Left cardiac atrium (tissue), 4 donors: Measurements from ENCODE around the gene RPP21. TPM values are rescaled to one million over a fixed set of nuclear protein-coding genes. Genes with fewer than 3 reads are reported as not detected.
"Not testable (repeated sequence)": the region's sequence is repeated elsewhere in the genome, so short reads cannot be mapped to it uniquely, and the experiment has no call there.

Experiments used
- ATAC-seq, 2 donors: fragments of 200-7000 bp; cut with Tn5 transposase; one replicate each; pipeline ENCODE4 v1.9.1; 2020; ENCODE audit warnings: mild to moderate bottlenecking in 2 of 2, moderate library complexity in 2 of 2
- DNase-seq: peaks from one replicate; pipeline ENCODE4 v3.0.0-alpha.2; 2020
- intact Hi-C, 2 donors: fragments of 100-400 bp; cut with DNase I; formaldehyde crosslinking; loops; one replicate each; pipeline versions ENCODE4 v1.14.1 to v1.15.1; 2022 to 2023
- total RNA-seq, 2 donors: library from RNA; stranded (reverse); fragmentation: NEBNext Ultra II Directional; extraction: Animal tissue kit (Norgen Biotek cat#: 25700); gene quantifications; one replicate each; pipeline ENCODE4 v1.2.1, GENCODE V29; 2021
- donor health status: DM: no; HTN: yes; CAD: no.
- donor health status: DM: no; HTN: yes; CAD: no; lungs with severe emphysema.
- donor health status: DM: yes; HTN: yes; CAD: no.
- donor health status: Dilated cardiomyopathy.

The RPP21 gene
- total RNA-seq, 2 donors from 2014 or later = 21.0 to 26.2 TPM

DNA sequence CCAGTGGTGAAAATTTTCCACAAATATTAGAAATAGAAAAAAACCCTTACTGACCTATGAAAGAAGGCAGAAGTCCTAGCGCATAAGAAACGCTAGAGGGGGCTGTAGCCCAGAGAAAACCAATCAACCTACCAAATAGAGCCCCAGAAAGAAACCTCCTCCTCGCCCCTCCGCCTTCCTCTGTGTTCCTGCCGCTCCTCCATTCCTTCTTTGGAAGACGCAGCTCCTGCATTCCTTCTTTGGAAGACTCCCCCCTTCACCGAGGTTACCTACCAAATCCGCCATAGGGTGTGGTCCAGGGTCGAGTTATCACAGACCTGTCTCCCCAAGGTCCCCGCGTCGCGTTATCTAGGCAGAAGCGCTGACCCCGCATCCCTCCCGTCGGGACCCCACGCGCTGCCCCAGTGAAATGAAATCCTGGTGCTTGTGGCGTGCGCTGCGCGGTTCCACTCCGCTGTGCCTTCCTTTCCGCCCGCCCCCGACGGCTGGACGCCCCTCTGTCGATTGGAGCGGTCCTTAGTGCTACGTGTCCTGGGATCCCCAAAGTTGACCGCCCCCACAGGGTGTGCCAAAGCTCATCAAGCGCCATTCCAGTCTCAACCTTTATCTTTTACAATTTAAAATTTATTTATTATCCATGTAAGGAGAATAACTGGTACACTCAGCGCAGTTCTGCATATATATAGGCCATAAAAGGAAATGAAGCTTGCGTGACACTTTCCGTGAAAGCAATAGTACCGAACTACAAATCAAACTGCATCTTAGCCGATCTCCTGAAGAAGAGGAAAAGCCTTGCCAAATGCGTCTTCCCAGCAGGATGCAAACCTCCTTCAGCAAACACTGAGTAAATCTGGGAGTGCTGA, 13.0 kb downstream of the RPP21 start:
- intact Hi-C loops = loop anchor here in 1 of 2 donors (5.0 kb wide), 1 partner anchor 39 kb away; no protein-coding TSS in a partner anchor
- ATAC-seq (peak; percentile 61 to 86), DNase-seq (peak; percentile 46)

- intact Hi-C loops = loop anchor here in 1 of 2 donors (5.0 kb wide), 1 partner anchor 38 kb away; no protein-coding TSS in a partner anchor
- ATAC-seq (no peak), DNase-seq (no peak)
Observed at GRCh38 chr6:30359276-30359675, 14.3 kb downstream of the RPP21 start.

DNA sequence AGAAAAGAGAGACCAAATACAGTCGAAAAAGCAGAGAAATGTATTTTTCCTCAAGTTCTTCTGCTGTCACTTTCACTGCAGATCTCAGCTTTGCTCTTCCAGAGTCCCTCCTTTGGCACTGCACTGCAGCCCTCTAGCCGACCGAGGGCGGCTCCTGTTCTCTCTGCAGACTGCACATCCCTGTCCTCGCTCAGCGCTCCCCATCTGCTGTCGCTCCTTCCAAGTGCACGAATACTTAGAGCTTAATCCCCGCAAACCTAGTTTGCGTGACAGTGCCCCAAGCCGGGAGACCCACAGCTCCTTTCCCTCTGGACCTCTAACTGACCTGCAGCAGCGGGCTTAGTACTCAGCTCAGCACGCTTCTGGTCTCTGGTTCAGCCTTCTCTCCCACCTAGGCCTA, 15.2 kb downstream of the RPP21 start:
- DNase-seq (no peak), ATAC-seq (no peak)
- intact Hi-C loops = no loop called here

- intact Hi-C loops = no loop called here
- DNase-seq = no peak
- no peak for ATAC-seq
Observed at GRCh38 chr6:30361661-30362060, 16.7 kb downstream of the RPP21 start.

DNA sequence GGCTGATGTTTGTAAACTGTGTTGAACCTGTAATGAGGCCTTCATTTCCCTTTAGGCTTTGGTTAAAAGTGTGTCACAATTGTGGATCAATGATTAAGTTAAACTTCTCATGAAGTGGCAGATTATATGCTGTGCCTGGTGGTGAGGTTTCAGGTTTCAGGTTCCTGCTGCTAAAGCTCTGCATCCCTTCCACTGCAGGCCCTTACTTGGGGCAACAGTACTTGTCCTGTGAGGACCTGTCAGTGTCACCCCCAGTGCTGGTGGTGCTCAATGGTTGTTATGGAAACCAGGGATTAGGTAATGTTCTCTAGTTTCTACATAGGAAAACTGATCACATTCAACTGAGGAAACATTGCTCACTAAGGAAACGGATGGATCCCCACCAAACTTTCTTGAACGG, 18.5 kb downstream of the RPP21 start:
- DNase-seq (no peak), ATAC-seq (no peak)
- intact Hi-C loops = no loop called here

- no peak for ATAC-seq
- intact Hi-C loops = no loop called here
- DNase-seq = no peak
Observed at GRCh38 chr6:30364591-30364990, 19.6 kb downstream of the RPP21 start.

DNA sequence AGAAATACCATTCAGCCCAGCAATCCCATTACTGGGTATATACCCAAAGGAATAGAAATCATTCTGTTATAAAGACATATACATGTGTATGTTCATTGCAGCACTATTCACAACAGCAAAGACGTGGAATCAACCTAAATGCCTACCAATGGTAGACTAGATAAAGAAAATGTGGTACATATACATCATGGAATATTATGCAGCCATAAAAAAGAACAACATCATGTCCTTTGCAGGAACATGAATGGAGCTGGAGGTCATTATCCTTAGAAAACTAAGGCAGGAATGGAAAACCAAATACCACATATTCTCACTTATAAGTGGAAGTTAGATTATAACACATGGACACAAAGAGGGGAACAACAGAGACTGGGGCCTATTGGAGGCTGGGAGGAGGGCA, 24.3 kb downstream of the RPP21 start:
- ATAC-seq, DNase-seq, intact Hi-C loops: not testable (repeated sequence)

GRCh38 chr6:30378290-30378937, 33.5 kb downstream of the RPP21 start:
- ATAC-seq (no peak), DNase-seq (no peak)
- intact Hi-C loops = no loop called here

DNA sequence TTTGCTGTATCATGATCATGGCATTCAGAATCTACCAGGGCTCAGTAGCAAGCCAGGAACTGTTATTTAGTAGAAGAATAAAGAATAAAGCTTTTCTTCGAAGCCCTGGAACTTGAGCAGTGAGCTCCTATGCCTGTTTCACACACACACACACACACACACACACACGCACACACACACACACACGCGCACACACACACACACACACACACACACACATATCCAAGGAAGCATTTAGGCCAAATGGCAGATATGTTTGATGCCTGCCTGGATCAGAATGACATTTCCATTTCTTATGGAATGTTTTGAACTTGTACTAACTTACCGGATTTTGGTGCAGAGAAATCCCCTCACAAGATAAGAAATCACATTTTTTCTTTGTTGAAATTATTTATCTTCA, 35.5 kb downstream of the RPP21 start:
- ATAC-seq = no peak
- intact Hi-C loops = no loop called here
- DNase-seq = no peak

DNA sequence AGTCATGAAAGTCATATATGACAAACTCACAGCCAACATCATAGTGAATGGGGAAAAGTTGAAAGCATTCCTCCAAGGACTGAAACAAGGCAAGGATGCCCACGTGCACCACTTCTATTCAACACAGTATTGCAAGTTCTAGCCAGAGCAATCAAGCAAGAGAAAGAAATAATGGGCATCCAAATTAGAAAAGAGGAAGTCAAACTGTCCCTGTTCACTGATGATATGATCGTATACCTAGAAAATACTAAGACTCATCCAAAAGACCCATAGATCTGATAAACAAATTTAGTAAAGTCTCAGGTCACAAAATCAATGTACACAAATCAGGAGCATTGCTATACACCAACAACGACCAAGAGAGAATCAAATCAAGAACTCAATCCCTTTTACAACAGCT, 41.2 kb downstream of the RPP21 start:
- intact Hi-C loops = no loop called here
- DNase-seq (no peak), ATAC-seq (no peak)

GRCh38 chr6:30391240-30391639, 46.3 kb downstream of the RPP21 start:
- no peak for ATAC-seq
- intact Hi-C loops = loop anchor here in 1 of 2 donors (10.0 kb wide), 1 partner anchor 166 kb away; no protein-coding TSS in a partner anchor
- DNase-seq = no peak

- DNase-seq (no peak), ATAC-seq (no peak)
- intact Hi-C loops = loop anchor here in 1 of 2 donors (10.0 kb wide), 1 partner anchor 169 kb away; no protein-coding TSS in a partner anchor
Observed at GRCh38 chr6:30394139-30394538, 49.2 kb downstream of the RPP21 start.

Other genes starting within 250 kb of the RPP21 start
- gene TRIM31, start 232.1 kb upstream of the RPP21 start, total RNA-seq = not detected
- not detected for gene TRIM40, start 209.0 kb upstream of the RPP21 start, total RNA-seq
- gene TRIM10, start 183.9 kb upstream of the RPP21 start, total RNA-seq = not detected
- not detected for gene TRIM15, start 181.6 kb upstream of the RPP21 start, total RNA-seq
- gene TRIM26, start 131.8 kb upstream of the RPP21 start, total RNA-seq = 10 to 100 TPM; 22.1 to 24.1 TPM
- 10 to 100 TPM in 1 of 2 donors, 1 to 10 TPM in 1; 9.5 to 11.2 TPM for gene TRIM39, start 18.2 kb upstream of the RPP21 start, total RNA-seq
- 100 to 1,000 TPM; 210 to 242 TPM for gene HLA-E, start 144.4 kb downstream of the RPP21 start, total RNA-seq
- 10 to 100 TPM; 25.7 to 32.1 TPM for gene GNL1, start 211.3 kb downstream of the RPP21 start, total RNA-seq
- gene PRR3, start 212.1 kb downstream of the RPP21 start, total RNA-seq = 1 to 10 TPM; 4.6 to 5.4 TPM
- 10 to 100 TPM; 30.7 to 45.9 TPM for gene ABCF1, start 226.3 kb downstream of the RPP21 start, total RNA-seq